Nephron (organoid): ENCODE results near the gene SCAF1.

Experiments used
- H3K27ac Mint-ChIP-seq, 3 experiments: 2 replicates each; pipeline ENCODE4 v1.8.0; 2020; ENCODE audit warnings: mixed read lengths in 3 of 3, mild to moderate bottlenecking in 2 of 3, moderate library complexity in 1 of 3
- H3K27me3 Mint-ChIP-seq: 2 replicates; pipeline ENCODE4 v1.8.0; 2021; ENCODE audit warnings: low read depth, mild to moderate bottlenecking, moderate library complexity, mixed read lengths
- H3K36me3 Mint-ChIP-seq: 2 replicates; pipeline ENCODE4 v1.8.0; 2020; ENCODE audit warnings: low read depth, mixed read lengths
- H3K4me1 Mint-ChIP-seq: 2 replicates; pipeline ENCODE4 v1.8.0; 2020; ENCODE audit warnings: mixed read lengths
- H3K4me3 Mint-ChIP-seq, 3 experiments: 2 replicates each; pipeline ENCODE4 v1.8.0; 2020; ENCODE audit warnings: mild to moderate bottlenecking in 3 of 3, mixed read lengths in 3 of 3, moderate library complexity in 2 of 3
- H3K9me3 Mint-ChIP-seq: 2 replicates; pipeline ENCODE4 v1.8.0; 2020; ENCODE audit warnings: mixed read lengths
- CTCF ChIP-seq, 3 experiments: fragments of 200-600 bp; sonication (generic); IDR thresholded peaks; one replicate each; pipeline ENCODE4 v1.5.0; 2021; ENCODE audit warnings: antibody characterized with exemption in 3 of 3; ENCODE audit not compliant: unreplicated experiment in 3 of 3

Gene SCAF1

GRCh38 chr19:49599378-49600295 lies 42.4 kb upstream of the SCAF1 start:
- TF ChIP-seq CTCF (IDR thresholded peaks at IDR 0.05; ENCODE audit: unreplicated experiment in 3 of 3), result no peak
- H3K27ac Mint-ChIP-seq, result no peak overlapping the region
- no peaks in the 10 kb centered on the region for H3K27me3 Mint-ChIP-seq
- no peak overlapping the region for H3K4me3 Mint-ChIP-seq
- peaks cover 44% of the 10 kb centered on the region for H3K36me3 Mint-ChIP-seq
- no peaks in the 10 kb centered on the region for H3K4me1 Mint-ChIP-seq
- no peaks in the 10 kb centered on the region for H3K9me3 Mint-ChIP-seq

GRCh38 chr19:49601482-49602038 lies 40.4 kb upstream of the SCAF1 start:
- peaks cover 50% of the 10 kb centered on the region for H3K36me3 Mint-ChIP-seq

GRCh38 chr19:49602806-49603205 lies 39.2 kb upstream of the SCAF1 start:
- Mint-ChIP-seq H3K27ac (no peak overlapping the region), H3K36me3 (peaks cover 59% of the 10 kb centered on the region), H3K9me3 (no peaks in the 10 kb centered on the region), H3K4me3 (no peak overlapping the region), H3K4me1 (no peaks in the 10 kb centered on the region), H3K27me3 (no peaks in the 10 kb centered on the region)
- no peak for TF ChIP-seq CTCF (IDR thresholded peaks at IDR 0.05; ENCODE audit: unreplicated experiment in 3 of 3)

More at GRCh38 chr19:49601482-49602038, 40.4 kb upstream of the SCAF1 start:
- no peaks in the 10 kb centered on the region for H3K9me3 Mint-ChIP-seq
- no peaks in the 10 kb centered on the region for H3K4me1 Mint-ChIP-seq
- TF ChIP-seq CTCF (IDR thresholded peaks at IDR 0.05; ENCODE audit: unreplicated experiment in 3 of 3), result no peak
- H3K4me3 Mint-ChIP-seq, result no peak overlapping the region
- H3K27ac Mint-ChIP-seq, result no peak overlapping the region
- H3K27me3 Mint-ChIP-seq, result no peaks in the 10 kb centered on the region

GRCh38 chr19:49605605-49606004 lies 36.4 kb upstream of the SCAF1 start:
- Mint-ChIP-seq H3K4me1 (no peaks in the 10 kb centered on the region), H3K4me3 (no peak overlapping the region), H3K27ac (no peak overlapping the region), H3K27me3 (no peaks in the 10 kb centered on the region), H3K36me3 (peaks cover 59% of the 10 kb centered on the region), H3K9me3 (no peaks in the 10 kb centered on the region)
- TF ChIP-seq CTCF (IDR thresholded peaks at IDR 0.05; ENCODE audit: unreplicated experiment in 3 of 3), result no peak

- Mint-ChIP-seq H3K9me3 (no peaks in the 10 kb centered on the region), H3K36me3 (peaks cover 47% of the 10 kb centered on the region), H3K27ac (no peak overlapping the region), H3K4me3 (no peak overlapping the region), H3K27me3 (no peaks in the 10 kb centered on the region), H3K4me1 (no peaks in the 10 kb centered on the region)
- TF ChIP-seq CTCF (IDR thresholded peaks at IDR 0.05; ENCODE audit: unreplicated experiment in 3 of 3), result no peak
These were observed 32.4 kb upstream of the SCAF1 start for GRCh38 chr19:49609499-49610092.
